ENCODE results near the gene COL5A1. TPM values are rescaled to one million over a fixed set of nuclear protein-coding genes. Genes with fewer than 3 reads are reported as not detected.

COL5A1 gene
- total RNA-seq, 2 donors from 2014 or later: 71.1 to 196 TPM

- intact Hi-C loops (cut with DNase I): no loop called here
- DNase-seq (ENCODE audit: low spot score): no peak
Measured at GRCh38 chr9:134824583-134824982, 183.0 kb downstream of the COL5A1 start.

- no peak for DNase-seq (ENCODE audit: low spot score)
- intact Hi-C loops (cut with DNase I): no loop called here
Measured at GRCh38 chr9:134825025-134825424, 183.4 kb downstream of the COL5A1 start.

- no peak for DNase-seq (ENCODE audit: low spot score)
- intact Hi-C loops (cut with DNase I): no loop called here
Measured at GRCh38 chr9:134826336-134827285, 185.0 kb downstream of the COL5A1 start.

- no peak for DNase-seq (ENCODE audit: low spot score)
- intact Hi-C loops (cut with DNase I): no loop called here
Measured at GRCh38 chr9:134827559-134827958, 186.0 kb downstream of the COL5A1 start.

- DNase-seq (ENCODE audit: low spot score): no peak
Measured at GRCh38 chr9:134827993-134828392, 186.4 kb downstream of the COL5A1 start.

GRCh38 chr9:134828892-134829291 lies 187.3 kb downstream of the COL5A1 start:
- DNase-seq (ENCODE audit: low spot score): no peak
- intact Hi-C loops (cut with DNase I): no loop called here

More at GRCh38 chr9:134827993-134828392, 186.4 kb downstream of the COL5A1 start:
- intact Hi-C loops (cut with DNase I): no loop called here

GRCh38 chr9:134829356-134829937 lies 187.8 kb downstream of the COL5A1 start:
- no peak for DNase-seq (ENCODE audit: low spot score)
- intact Hi-C loops (cut with DNase I): no loop called here

GRCh38 chr9:134830126-134830525 lies 188.5 kb downstream of the COL5A1 start:
- DNase-seq (ENCODE audit: low spot score): no peak
- intact Hi-C loops (cut with DNase I): loop anchor here in 1 of 2 donors (1.0 kb wide), 1 partner anchor 48 kb away; no protein-coding TSS in a partner anchor

GRCh38 chr9:134830926-134831720 lies 189.5 kb downstream of the COL5A1 start:
- DNase-seq (ENCODE audit: low spot score): no peak
- intact Hi-C loops (cut with DNase I): loop anchor here in 1 of 2 donors (1.0 kb wide), 1 partner anchor 47 kb away; no protein-coding TSS in a partner anchor

- DNase-seq (ENCODE audit: low spot score): no peak
- intact Hi-C loops (cut with DNase I): no loop called here
Measured at GRCh38 chr9:134832471-134832870, 190.9 kb downstream of the COL5A1 start.

GRCh38 chr9:134833294-134833880 lies 191.8 kb downstream of the COL5A1 start:
- intact Hi-C loops (cut with DNase I): no loop called here
- DNase-seq (ENCODE audit: low spot score): no peak

- intact Hi-C loops (cut with DNase I): no loop called here
- DNase-seq (ENCODE audit: low spot score): no peak
Measured at GRCh38 chr9:134834217-134834956, 192.8 kb downstream of the COL5A1 start.

GRCh38 chr9:134834957-134835419 lies 193.4 kb downstream of the COL5A1 start:
- DNase-seq (ENCODE audit: low spot score): peak; percentile 83
- intact Hi-C loops (cut with DNase I): no loop called here

- intact Hi-C loops (cut with DNase I): no loop called here
- DNase-seq (ENCODE audit: low spot score): peak; percentile 91
Measured at GRCh38 chr9:134835448-134835847, 193.8 kb downstream of the COL5A1 start.

GRCh38 chr9:134835987-134836386 lies 194.4 kb downstream of the COL5A1 start:
- no peak for DNase-seq (ENCODE audit: low spot score)
- intact Hi-C loops (cut with DNase I): no loop called here

GRCh38 chr9:134836406-134836970 lies 194.9 kb downstream of the COL5A1 start:
- intact Hi-C loops (cut with DNase I): no loop called here
- peak; percentile 81 for DNase-seq (ENCODE audit: low spot score)

- intact Hi-C loops (cut with DNase I): no loop called here
Measured at GRCh38 chr9:134837529-134837928, 195.9 kb downstream of the COL5A1 start.

More at GRCh38 chr9:134837529-134837928, 195.9 kb downstream of the COL5A1 start:
- DNase-seq (ENCODE audit: low spot score): no peak
